K562 (cell line): Measurements from ENCODE around the gene DBP. TPM values are rescaled to one million over a fixed set of nuclear protein-coding genes. Genes with fewer than 3 reads are reported as not detected.

ENCODE experiments used
- ATAC-seq: fragments of 200-7000 bp; cut with Tn5 transposase; 3 replicates; pipeline ENCODE4 v1.9.1; 2020; ENCODE audit warnings: moderate library complexity
- BruUV-seq: library from RNA; stranded (reverse); fragments of 400-500 nt; replicated peaks from 2 replicates; lab custom pipeline; 2021; lab: Mats Ljungman, UMichigan
- CTCF ChIA-PET: fragments of 300-600 bp; formaldehyde crosslinking; extraction: SDS; loops from one replicate; lab custom pipeline; 2021; ENCODE audit warnings: low intra/inter-chr PET ratio; lab: Yijun Ruan, JAX
- POLR2A ChIA-PET: fragments of 300-600, 350-650 bp; sonication (Branson Sonifier 250); formaldehyde crosslinking; extraction: SDS; loops from one replicate; lab custom pipeline; 2021; ENCODE audit warnings: antibody characterized with exemption, inconsistent platforms; lab: Yijun Ruan, JAX
- DNase-seq, 4 experiments: peaks; one replicate each; pipeline versions ENCODE4 v3.0.0 to v3.0.0-alpha.2; 2011 to 2018; ENCODE audit warnings: low spot score in 3 of 4, mixed read lengths in 3 of 4; ENCODE audit errors: extremely low read depth in 1 of 4
- FAIRE-seq: peaks from 2 replicates; lab custom pipeline; 2011; peaks lifted over from hg19 to GRCh38; lab: Jason Lieb, UNC
- H2AFZ ChIP-seq: 2 replicates; pipeline ENCODE4 v1.6.0; 2011; ENCODE audit warnings: low read depth, low read length, control low read depth, inconsistent platforms
- H3K27ac ChIP-seq: fragments of 200-600 bp; 3 replicates; pipeline ENCODE4 v1.8.0; 2011; ENCODE audit warnings: low read depth, mild to moderate bottlenecking, control low read depth, inconsistent platforms, low read length, moderate library complexity, mixed read lengths; ENCODE audit errors: extremely low read depth
- H3K27me3 ChIP-seq, 2 experiments: fragments of 300-600 bp in 1 of 2; 2 replicates in 1 of 2; 3 replicates in 1 of 2; pipeline versions ENCODE4 v1.6.0 to v1.8.0; 2011; ENCODE audit warnings: inconsistent platforms in 2 of 2, low read length in 2 of 2, mild to moderate bottlenecking in 1 of 2, mixed read lengths in 1 of 2, moderate library complexity in 1 of 2; ENCODE audit not compliant: control insufficient read depth in 2 of 2, insufficient read depth in 2 of 2
- H3K36me3 ChIP-seq: fragments of 300-600 bp; 3 replicates; pipeline ENCODE4 v1.8.0; 2011; ENCODE audit warnings: mild to moderate bottlenecking, low read length, inconsistent platforms; ENCODE audit not compliant: control insufficient read depth, insufficient read depth
- H3K4me1 ChIP-seq, 2 experiments: fragments of 200-600 bp in 1 of 2; replicated peaks in 1 of 2; 2 replicates in 1 of 2; 3 replicates in 1 of 2; pipeline versions ENCODE4 v1.5.1 to v1.8.0; 2011; ENCODE audit warnings: inconsistent platforms in 2 of 2, low read length in 2 of 2, mild to moderate bottlenecking in 1 of 2, mixed read lengths in 1 of 2, moderate library complexity in 1 of 2; ENCODE audit not compliant: control insufficient read depth in 2 of 2, insufficient read depth in 2 of 2
- H3K4me2 ChIP-seq: 2 replicates; pipeline ENCODE4 v1.6.1; 2011; ENCODE audit warnings: low read length, control low read depth, inconsistent platforms, mixed read lengths; ENCODE audit not compliant: insufficient read depth
- H3K4me3 ChIP-seq: fragments of 200-600 bp; sonication (generic), shearing (Covaris generic); 2 replicates; pipeline ENCODE4 v1.5.1; 2016; ENCODE audit warnings: control low read depth, inconsistent platforms
- H3K79me2 ChIP-seq: fragments of 200-600 bp; 3 replicates; pipeline ENCODE4 v1.8.0; 2011; ENCODE audit warnings: low read length, inconsistent platforms; ENCODE audit not compliant: control insufficient read depth, insufficient read depth
- H3K9ac ChIP-seq, 2 experiments: 2 replicates each; pipeline versions ENCODE4 v1.6.0 to v1.6.1; 2011; ENCODE audit warnings: low read depth in 2 of 2, low read length in 2 of 2, control low read depth in 1 of 2, inconsistent platforms in 1 of 2, mild to moderate bottlenecking in 1 of 2, mixed read lengths in 1 of 2; ENCODE audit not compliant: insufficient read depth in 1 of 2
- H3K9me1 ChIP-seq: one replicate; pipeline ENCODE4 v1.6.0; 2011; ENCODE audit warnings: inconsistent platforms, mild to moderate bottlenecking, low read length, moderate library complexity; ENCODE audit not compliant: control insufficient read depth, insufficient read depth
- H3K9me3 ChIP-seq: replicated peaks from 2 replicates; pipeline ENCODE4 v1.5.1; 2011; ENCODE audit warnings: low read depth, low read length, inconsistent platforms; ENCODE audit not compliant: control insufficient read depth, insufficient read depth
- H4K20me1 ChIP-seq: replicated peaks from 2 replicates; pipeline ENCODE4 v1.6.1; 2011; ENCODE audit warnings: low read length, inconsistent platforms, mixed read lengths; ENCODE audit not compliant: control insufficient read depth, insufficient read depth
- ELF4 ChIP-seq: fragments of 450-650 bp; formaldehyde crosslinking; IDR thresholded peaks from 2 replicates; pipeline ENCODE4 v1.4.0; 2022; ENCODE audit warnings: missing genetic modification characterization
- FOXM1 ChIP-seq, 2 experiments: fragments of 450-650 bp in 1 of 2; sonication (generic) in 1 of 2; formaldehyde crosslinking in 1 of 2; IDR thresholded peaks; 2 replicates each; pipeline versions ENCODE4 v1.6.1 to v1.9.0; 2017 to 2022; ENCODE audit warnings: low read depth in 2 of 2, mild to moderate bottlenecking in 2 of 2, missing genetic modification reagents in 1 of 2, moderate library complexity in 1 of 2
- NR1H2 ChIP-seq: sonication (generic); formaldehyde crosslinking; IDR thresholded peaks from 2 replicates; pipeline ENCODE4 v1.4.0; 2020; ENCODE audit warnings: mild to moderate bottlenecking, missing genetic modification reagents
- PML ChIP-seq: IDR thresholded peaks from 2 replicates; pipeline ENCODE4 v1.6.1; 2012; ENCODE audit warnings: low read length, inconsistent platforms
- WGBS: fragments of 100-300 bp; shearing (Covaris generic); methylation state at CpG from one replicate; pipeline ENCODE4 v1.1.6; 2016; ENCODE audit warnings: low coverage, mixed read lengths; ENCODE audit not compliant: insufficient coverage; ENCODE audit errors: missing lambda C conversion rate; 5-methylcytosine and 5-hydroxymethylcytosine counted together
- in situ Hi-C: fragments of 300-500 bp; cut with MboI; formaldehyde crosslinking; loops from 4 replicates; pipeline ENCODE4 v1.15.0; 2018; ENCODE audit warnings: inconsistent platforms, mixed read lengths
- intact Hi-C: fragments of 100-400 bp; cut with micrococcal nuclease; formaldehyde crosslinking; loops from 2 replicates; pipeline ENCODE4 v1.14.2; 2022
- polyA plus RNA-seq, 8 experiments: library from polyadenylated mRNA; depleted of rRNA in 4 of 8; stranded (reverse) in 5 of 8; unstranded in 3 of 8; fragments of >200 nt; fragmentation: Nextera tagmentation in 2 of 8; fragmentation: Illumina TruSeq in 1 of 8; extraction: Ambion mirVana in 2 of 8; extraction: Trizol in 1 of 8; gene quantifications; 2 replicates each; pipeline versions ENCODE4 v1.2.1 to v1.2.3, GENCODE V29; 2011 to 2014; ENCODE audit warnings: inconsistent platforms in 1 of 8, missing spikeins in 1 of 8
- total RNA-seq, 7 experiments: library from RNA; depleted of rRNA in 6 of 7; stranded (reverse); fragments of >200 nt in 6 of 7; fragmentation: Illumina TruSeq in 2 of 7; extraction: Trizol in 2 of 7; gene quantifications; 2 replicates each; pipeline versions ENCODE4 v1.2.1 to v1.2.3, GENCODE V29; 2011 to 2021; ENCODE audit warnings: low replicate concordance in 1 of 7
- TF ChIP-seq, protein P1 (sequence below), 2 experiments: fragments of 450-650 bp in 1 of 2; sonication (generic) in 1 of 2; formaldehyde crosslinking in 1 of 2; IDR thresholded peaks in 1 of 2; conservative IDR thresholded peaks in 1 of 2; 2 replicates each; pipeline versions ENCODE4 v1.6.1 to v1.8.1; 2016 to 2023; ENCODE audit warnings: mild to moderate bottlenecking in 2 of 2, moderate library complexity in 2 of 2, inconsistent platforms in 1 of 2, missing genetic modification reagents in 1 of 2
- TF ChIP-seq, protein P2 (sequence below): fragments of 450-650 bp; formaldehyde crosslinking; IDR thresholded peaks from 2 replicates; pipeline ENCODE4 v1.4.0; 2020; ENCODE audit warnings: mild to moderate bottlenecking

Gene DBP
- total and polyA plus RNA-seq, 9 of the 15 experiments (the other 6 are each of a cell fraction or from before 2014, with no cell fraction given) = 0.25 to 5.5 (median 1.8) TPM

DNA sequence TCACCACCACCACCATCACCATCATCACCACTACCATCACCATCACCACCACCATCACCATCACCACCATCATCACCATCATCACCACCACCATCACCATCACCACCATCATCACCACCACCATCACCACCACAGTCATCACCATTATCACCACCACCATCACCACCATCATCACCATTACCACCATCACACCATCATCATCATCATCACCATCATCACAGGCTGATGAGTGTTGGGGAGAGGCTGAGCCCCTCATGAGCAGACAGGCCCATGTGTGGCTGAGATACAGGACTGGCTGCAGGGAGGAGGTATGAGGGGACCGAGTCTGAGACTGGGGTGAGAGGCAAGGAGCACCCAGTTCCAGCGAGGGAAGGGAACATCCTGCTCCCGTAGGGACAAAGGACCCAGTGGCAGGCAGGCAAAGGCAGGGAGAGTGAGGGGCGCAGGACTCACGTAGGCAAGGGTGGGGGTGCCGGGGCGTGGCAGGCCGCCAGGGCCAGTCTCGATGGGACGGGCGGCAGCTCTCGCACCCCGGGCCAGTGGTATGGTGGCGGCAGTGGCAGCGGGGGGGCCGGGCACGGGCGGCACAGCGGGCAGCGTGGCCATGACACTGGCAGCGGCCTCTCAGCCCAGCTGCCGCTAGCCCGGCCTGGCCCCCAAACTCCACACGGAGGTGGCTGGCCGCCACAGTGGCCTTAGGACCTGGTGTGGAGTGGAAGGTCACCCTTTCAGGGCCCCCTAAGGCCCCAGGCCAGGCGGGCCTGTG is 32.9 kb upstream of the DBP start (continued):
- TF ChIP-seq ELF4 (CRISPR knock-in tag) (no peak), PML (no peak)

DNA sequence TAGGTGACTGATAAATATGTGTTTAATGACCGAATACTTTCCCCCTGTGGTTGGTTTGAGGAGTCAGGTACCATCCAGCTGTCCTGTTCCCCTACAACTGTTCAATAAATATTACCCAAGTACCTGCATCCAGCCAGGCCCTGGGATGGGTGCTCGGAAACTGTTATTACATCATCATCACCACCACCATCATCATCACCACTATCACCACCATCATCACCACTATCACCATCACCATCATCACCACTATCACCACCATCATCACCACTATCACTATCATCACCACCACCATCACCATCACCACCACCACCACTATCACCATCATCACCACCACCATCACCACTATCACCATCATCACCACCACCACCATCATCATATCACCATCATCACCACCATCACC is 31.6 kb upstream of the DBP start:
- ChIA-PET CTCF (no interaction called here), POLR2A (no interaction called here)
- Histone ChIP-seq H3K9me3 (no peaks in the 10 kb centered on the region), H4K20me1 (no peaks in the 10 kb centered on the region), H3K79me2 (no peaks in the 10 kb centered on the region), H2AFZ (no peak overlapping the region), H3K9me1 (no peaks in the 10 kb centered on the region), H3K4me2 (no peak overlapping the region), H3K4me1 (peaks cover 0 to 23% of the 10 kb centered on the region in 2 experiments; a peak in 2 of 5 replicates), H3K4me3 (no peak overlapping the region), H3K27me3 (no peaks in the 10 kb centered on the region), H3K9ac (no peak overlapping the region), H3K27ac (no peak overlapping the region), H3K36me3 (no peaks in the 10 kb centered on the region)
- WGBS = 25% methylated on average over 2 of the region's 2 CpGs
- in situ Hi-C loops (no loop called here), intact Hi-C loops (no loop called here)
- BruUV-seq = no TSS peak
- TF ChIP-seq, protein P1, sequence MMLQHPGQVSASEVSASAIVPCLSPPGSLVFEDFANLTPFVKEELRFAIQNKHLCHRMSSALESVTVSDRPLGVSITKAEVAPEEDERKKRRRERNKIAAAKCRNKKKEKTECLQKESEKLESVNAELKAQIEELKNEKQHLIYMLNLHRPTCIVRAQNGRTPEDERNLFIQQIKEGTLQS (IDR thresholded peaks at IDR 0.05) = peak; percentile 69; the same call in 1 of the 2 replicates
- TF ChIP-seq, protein P1 (CRISPR knock-in tag; conservative IDR thresholded peaks at IDR 0.05) = no peak
- TF ChIP-seq FOXM1 (IDR thresholded peaks at IDR 0.05; ENCODE audit: low read depth) (no peak), FOXM1 (CRISPR knock-in tag; IDR thresholded peaks at IDR 0.05; ENCODE audit: low read depth) (no peak), NR1H2 (no peak)
- TF ChIP-seq, protein P2, sequence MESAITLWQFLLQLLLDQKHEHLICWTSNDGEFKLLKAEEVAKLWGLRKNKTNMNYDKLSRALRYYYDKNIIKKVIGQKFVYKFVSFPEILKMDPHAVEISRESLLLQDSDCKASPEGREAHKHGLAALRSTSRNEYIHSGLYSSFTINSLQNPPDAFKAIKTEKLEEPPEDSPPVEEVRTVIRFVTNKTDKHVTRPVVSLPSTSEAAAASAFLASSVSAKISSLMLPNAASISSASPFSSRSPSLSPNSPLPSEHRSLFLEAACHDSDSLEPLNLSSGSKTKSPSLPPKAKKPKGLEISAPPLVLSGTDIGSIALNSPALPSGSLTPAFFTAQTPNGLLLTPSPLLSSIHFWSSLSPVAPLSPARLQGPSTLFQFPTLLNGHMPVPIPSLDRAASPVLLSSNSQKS (CRISPR knock-in tag) = no peak
- ATAC-seq = no peak
- DNase-seq = no peak
- no peak for FAIRE-seq
